ENCODE results near the gene MTMR10.

Gene MTMR10

GRCh38 chr15:30978328-30978727 lies 13.1 kb downstream of the MTMR10 start:
- Histone ChIP-seq H3K9ac (ENCODE audit: low read depth, low read length) (no peak overlapping the region), H3K27ac (ENCODE audit: low read length) (no peak overlapping the region), H3K27me3 (ENCODE audit: insufficient read depth, low read length) (no peaks in the 10 kb centered on the region), H3K4me3 (ENCODE audit: low read length) (no peak overlapping the region), H3K4me1 (ENCODE audit: insufficient read depth, low read length) (no peaks in the 10 kb centered on the region), H3K36me3 (ENCODE audit: insufficient read depth, low read depth, low read length) (peaks cover 26% of the 10 kb centered on the region), H3K9me3 (ENCODE audit: insufficient read depth, low read depth, low read length) (no peaks in the 10 kb centered on the region)

- H3K36me3 ChIP-seq (ENCODE audit: insufficient read depth, low read depth, low read length) = peaks cover 17% of the 10 kb centered on the region
- H3K27ac ChIP-seq (ENCODE audit: low read length) = no peak overlapping the region
- no peak overlapping the region for H3K4me3 ChIP-seq (ENCODE audit: low read length)
- no peaks in the 10 kb centered on the region for H3K9me3 ChIP-seq (ENCODE audit: insufficient read depth, low read depth, low read length)
- H3K4me1 ChIP-seq (ENCODE audit: insufficient read depth, low read length) = peaks cover 7% of the 10 kb centered on the region; the same call in 1 of the 2 replicates
- no peak overlapping the region for H3K9ac ChIP-seq (ENCODE audit: low read depth, low read length)
- H3K27me3 ChIP-seq (ENCODE audit: insufficient read depth, low read length) = no peaks in the 10 kb centered on the region
These were observed 17.3 kb downstream of the MTMR10 start for GRCh38 chr15:30974112-30974511.

- Histone ChIP-seq H3K4me1 (ENCODE audit: insufficient read depth, low read length) (peaks cover 7% of the 10 kb centered on the region; the same call in 1 of the 2 replicates), H3K36me3 (ENCODE audit: insufficient read depth, low read depth, low read length) (peaks cover 17% of the 10 kb centered on the region)
These were observed 18.0 kb downstream of the MTMR10 start for GRCh38 chr15:30973379-30973778.

GRCh38 chr15:30969724-30970123 lies 21.7 kb downstream of the MTMR10 start:
- Histone ChIP-seq H3K9me3 (ENCODE audit: insufficient read depth, low read depth, low read length) (no peaks in the 10 kb centered on the region), H3K27me3 (ENCODE audit: insufficient read depth, low read length) (no peaks in the 10 kb centered on the region), H3K9ac (ENCODE audit: low read depth, low read length) (no peak overlapping the region), H3K36me3 (ENCODE audit: insufficient read depth, low read depth, low read length) (peaks cover 22% of the 10 kb centered on the region), H3K4me1 (ENCODE audit: insufficient read depth, low read length) (peaks cover 7% of the 10 kb centered on the region; the same call in 1 of the 2 replicates), H3K27ac (ENCODE audit: low read length) (no peak overlapping the region), H3K4me3 (ENCODE audit: low read length) (no peak overlapping the region)

More at GRCh38 chr15:30973379-30973778, 18.0 kb downstream of the MTMR10 start:
- H3K9ac ChIP-seq (ENCODE audit: low read depth, low read length) = no peak overlapping the region
- H3K4me3 ChIP-seq (ENCODE audit: low read length) = no peak overlapping the region
- H3K27me3 ChIP-seq (ENCODE audit: insufficient read depth, low read length) = no peaks in the 10 kb centered on the region
- H3K27ac ChIP-seq (ENCODE audit: low read length) = no peak overlapping the region
- no peaks in the 10 kb centered on the region for H3K9me3 ChIP-seq (ENCODE audit: insufficient read depth, low read depth, low read length)

DNA sequence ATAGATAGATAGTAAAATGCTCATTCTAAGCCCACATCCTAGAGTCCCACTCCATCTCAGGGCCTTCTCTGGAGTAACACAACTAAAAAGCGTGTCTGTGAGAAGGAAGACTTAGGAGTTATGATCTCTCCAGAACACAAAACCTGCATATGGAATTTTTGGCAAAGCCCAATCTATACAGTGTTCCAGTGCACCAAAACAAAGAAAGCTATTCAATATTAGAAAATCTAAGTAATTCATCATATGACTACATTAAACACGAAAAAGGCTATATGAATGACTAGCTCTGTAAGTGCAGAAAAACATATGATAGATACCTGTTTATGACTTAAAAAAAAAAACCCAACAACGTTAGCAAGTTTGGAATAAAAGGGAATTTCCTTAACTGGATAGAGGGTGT lies 27.7 kb downstream of the MTMR10 start:
- H3K36me3 ChIP-seq (ENCODE audit: insufficient read depth, low read depth, low read length) = peaks cover 37% of the 10 kb centered on the region

GRCh38 chr15:30962659-30963058 lies 28.8 kb downstream of the MTMR10 start:
- no peaks in the 10 kb centered on the region for H3K9me3 ChIP-seq (ENCODE audit: insufficient read depth, low read depth, low read length)
- peaks cover 47% of the 10 kb centered on the region for H3K36me3 ChIP-seq (ENCODE audit: insufficient read depth, low read depth, low read length)
- H3K27me3 ChIP-seq (ENCODE audit: insufficient read depth, low read length) = no peaks in the 10 kb centered on the region
- H3K9ac ChIP-seq (ENCODE audit: low read depth, low read length) = no peak overlapping the region
- no peak overlapping the region for H3K27ac ChIP-seq (ENCODE audit: low read length)
- H3K4me1 ChIP-seq (ENCODE audit: insufficient read depth, low read length) = no peaks in the 10 kb centered on the region
- no peak overlapping the region for H3K4me3 ChIP-seq (ENCODE audit: low read length)

More for the DNA sequence above, 27.7 kb downstream of the MTMR10 start:
- Histone ChIP-seq H3K9ac (ENCODE audit: low read depth, low read length) (no peak overlapping the region), H3K4me3 (ENCODE audit: low read length) (no peak overlapping the region), H3K27ac (ENCODE audit: low read length) (no peak overlapping the region), H3K4me1 (ENCODE audit: insufficient read depth, low read length) (no peaks in the 10 kb centered on the region), H3K9me3 (ENCODE audit: insufficient read depth, low read depth, low read length) (no peaks in the 10 kb centered on the region), H3K27me3 (ENCODE audit: insufficient read depth, low read length) (no peaks in the 10 kb centered on the region)

DNA sequence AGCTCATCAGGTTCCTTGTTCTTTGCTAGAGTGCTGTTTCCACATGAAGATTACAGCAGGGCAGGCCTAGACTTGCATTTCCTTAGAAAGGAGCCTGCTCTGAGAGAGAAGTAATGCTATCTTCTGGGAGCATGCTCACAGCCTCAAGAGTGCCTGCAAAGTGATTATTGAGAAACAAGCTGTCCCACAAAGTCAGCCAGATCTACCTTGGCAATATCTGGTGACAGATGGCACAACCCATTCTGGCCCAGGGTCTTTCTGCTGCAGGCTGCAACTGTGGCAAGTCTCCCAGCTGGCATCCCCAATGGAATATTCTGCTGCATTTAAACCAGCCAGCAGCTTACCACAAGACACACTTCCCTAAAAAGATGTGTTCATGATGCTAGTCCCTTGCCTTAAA lies 29.3 kb downstream of the MTMR10 start:
- Histone ChIP-seq H3K36me3 (ENCODE audit: insufficient read depth, low read depth, low read length) (peaks cover 52% of the 10 kb centered on the region), H3K9me3 (ENCODE audit: insufficient read depth, low read depth, low read length) (no peaks in the 10 kb centered on the region), H3K27ac (ENCODE audit: low read length) (no peak overlapping the region), H3K27me3 (ENCODE audit: insufficient read depth, low read length) (no peaks in the 10 kb centered on the region), H3K4me3 (ENCODE audit: low read length) (no peak overlapping the region), H3K4me1 (ENCODE audit: insufficient read depth, low read length) (no peaks in the 10 kb centered on the region), H3K9ac (ENCODE audit: low read depth, low read length) (no peak overlapping the region)

GRCh38 chr15:30958219-30958618 lies 33.2 kb downstream of the MTMR10 start:
- Histone ChIP-seq H3K36me3 (ENCODE audit: insufficient read depth, low read depth, low read length) (peaks cover 59% of the 10 kb centered on the region), H3K9ac (ENCODE audit: low read depth, low read length) (no peak overlapping the region), H3K9me3 (ENCODE audit: insufficient read depth, low read depth, low read length) (no peaks in the 10 kb centered on the region), H3K27ac (ENCODE audit: low read length) (no peak overlapping the region), H3K4me3 (ENCODE audit: low read length) (no peak overlapping the region), H3K4me1 (ENCODE audit: insufficient read depth, low read length) (no peaks in the 10 kb centered on the region), H3K27me3 (ENCODE audit: insufficient read depth, low read length) (no peaks in the 10 kb centered on the region)

DNA sequence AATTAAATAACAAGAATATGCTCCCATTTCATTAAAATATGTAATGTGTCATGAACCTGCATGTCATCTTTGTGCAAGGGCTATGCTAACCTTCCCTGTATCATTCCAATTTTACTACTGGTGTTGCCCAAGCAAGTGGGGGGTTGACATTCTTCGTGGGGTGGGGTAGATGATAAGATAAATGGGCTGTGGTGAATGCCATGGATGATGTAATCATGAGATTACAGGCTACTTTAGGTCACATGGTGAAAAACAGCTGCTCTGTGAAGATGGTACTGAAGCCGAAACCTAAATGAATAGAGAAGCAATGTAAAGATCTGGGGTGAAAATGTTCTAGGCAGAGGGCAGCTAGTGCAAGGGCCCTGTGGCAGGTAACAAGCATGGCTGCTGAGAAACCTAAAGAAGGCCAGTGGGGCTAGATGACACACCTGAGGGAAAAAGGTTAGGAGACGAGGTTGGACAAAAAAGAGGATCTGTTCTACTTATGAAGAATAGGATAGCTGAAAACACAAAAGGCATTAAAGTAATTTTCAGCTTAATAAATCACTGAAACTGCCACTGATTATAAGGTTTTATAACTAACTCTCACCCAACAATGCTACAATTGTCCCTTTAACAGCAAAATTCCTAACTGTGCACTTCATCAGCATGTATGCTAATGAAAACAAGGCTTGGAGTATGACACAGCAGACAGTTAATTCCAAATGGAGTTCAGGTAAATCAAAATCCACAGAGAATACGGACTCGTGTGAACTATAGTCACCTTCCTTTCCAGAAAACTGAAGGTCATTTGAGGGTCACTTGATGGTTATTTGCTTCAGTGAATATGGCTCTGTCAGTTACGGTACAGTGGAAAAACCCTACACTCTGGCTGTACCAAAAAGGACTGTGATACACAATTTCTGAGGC lies 35.0 kb downstream of the MTMR10 start:
- no peak overlapping the region for H3K4me3 ChIP-seq (ENCODE audit: low read length)
- H3K4me1 ChIP-seq (ENCODE audit: insufficient read depth, low read length) = peaks cover 6% of the 10 kb centered on the region
- H3K9ac ChIP-seq (ENCODE audit: low read depth, low read length) = no peak overlapping the region
- no peaks in the 10 kb centered on the region for H3K9me3 ChIP-seq (ENCODE audit: insufficient read depth, low read depth, low read length)
- no peaks in the 10 kb centered on the region for H3K27me3 ChIP-seq (ENCODE audit: insufficient read depth, low read length)
- H3K27ac ChIP-seq (ENCODE audit: low read length) = no peak overlapping the region
- H3K36me3 ChIP-seq (ENCODE audit: insufficient read depth, low read depth, low read length) = peaks cover 75% of the 10 kb centered on the region

DNA sequence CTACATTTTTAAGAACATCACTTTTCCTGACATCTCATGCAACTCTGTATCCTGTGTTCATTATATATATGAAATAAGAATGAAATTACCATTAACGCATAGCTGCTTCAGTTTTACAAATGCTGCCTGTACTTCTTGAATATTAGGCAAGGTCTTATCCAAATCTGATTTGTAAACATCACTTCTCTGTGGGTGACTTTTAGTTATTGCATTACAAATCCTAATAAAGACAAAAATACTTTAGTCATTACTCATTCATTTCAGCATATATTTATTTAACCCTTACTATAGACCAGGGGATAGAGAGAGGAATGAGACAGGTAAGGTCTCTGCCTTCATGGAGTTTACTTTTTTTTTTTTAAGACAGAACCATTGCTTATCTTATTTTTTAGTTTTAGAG lies 36.8 kb downstream of the MTMR10 start:
- peaks cover 81% of the 10 kb centered on the region for H3K36me3 ChIP-seq (ENCODE audit: insufficient read depth, low read depth, low read length)

GRCh38 chr15:30953731-30954378 lies 37.6 kb downstream of the MTMR10 start:
- Histone ChIP-seq H3K4me3 (ENCODE audit: low read length) (no peak overlapping the region), H3K36me3 (ENCODE audit: insufficient read depth, low read depth, low read length) (peaks cover 81% of the 10 kb centered on the region), H3K9me3 (ENCODE audit: insufficient read depth, low read depth, low read length) (no peaks in the 10 kb centered on the region), H3K4me1 (ENCODE audit: insufficient read depth, low read length) (peaks cover 6% of the 10 kb centered on the region), H3K27me3 (ENCODE audit: insufficient read depth, low read length) (no peaks in the 10 kb centered on the region), H3K9ac (ENCODE audit: low read depth, low read length) (no peak overlapping the region), H3K27ac (ENCODE audit: low read length) (no peak overlapping the region)

More for the DNA sequence above, 36.8 kb downstream of the MTMR10 start:
- H3K27ac ChIP-seq (ENCODE audit: low read length) = no peak overlapping the region
- H3K9me3 ChIP-seq (ENCODE audit: insufficient read depth, low read depth, low read length) = no peaks in the 10 kb centered on the region
- H3K4me3 ChIP-seq (ENCODE audit: low read length) = no peak overlapping the region
- no peaks in the 10 kb centered on the region for H3K27me3 ChIP-seq (ENCODE audit: insufficient read depth, low read length)
- H3K9ac ChIP-seq (ENCODE audit: low read depth, low read length) = no peak overlapping the region
- peaks cover 6% of the 10 kb centered on the region for H3K4me1 ChIP-seq (ENCODE audit: insufficient read depth, low read length)

DNA sequence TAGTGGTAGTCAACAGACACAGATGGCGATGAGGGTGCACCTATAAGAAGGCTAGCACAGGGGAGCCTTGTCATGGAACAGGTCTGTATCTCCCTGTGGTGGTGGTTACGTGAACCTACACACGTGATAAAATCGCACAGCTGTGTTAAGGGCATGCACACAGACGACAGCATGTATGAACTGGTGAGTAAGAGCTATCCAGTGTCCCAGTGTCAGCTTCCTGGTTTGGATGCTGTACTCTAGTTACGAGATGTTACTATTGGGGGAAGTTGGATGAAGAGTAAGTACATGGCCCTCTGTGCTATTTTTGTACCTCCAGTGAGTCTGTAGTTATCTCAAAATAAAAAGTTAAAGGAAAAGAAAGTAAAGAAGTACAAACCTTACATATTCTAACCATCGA lies 38.2 kb downstream of the MTMR10 start:
- Histone ChIP-seq H3K36me3 (ENCODE audit: insufficient read depth, low read depth, low read length) (peaks cover 80% of the 10 kb centered on the region), H3K9me3 (ENCODE audit: insufficient read depth, low read depth, low read length) (no peaks in the 10 kb centered on the region), H3K4me3 (ENCODE audit: low read length) (no peak overlapping the region), H3K4me1 (ENCODE audit: insufficient read depth, low read length) (peaks cover 6% of the 10 kb centered on the region), H3K9ac (ENCODE audit: low read depth, low read length) (no peak overlapping the region), H3K27ac (ENCODE audit: low read length) (no peak overlapping the region), H3K27me3 (ENCODE audit: insufficient read depth, low read length) (no peaks in the 10 kb centered on the region)

Measured in iPS-20b (cell line).